GM12878 (cell line): ENCODE data around the gene SEC63. TPM values are rescaled to one million over a fixed set of nuclear protein-coding genes. Genes with fewer than 3 reads are reported as not detected.
"Not testable (repeated sequence)": the region's sequence is repeated elsewhere in the genome, so short reads cannot be mapped to it uniquely, and the experiment has no call there.

Experiments
- ATAC-seq: fragments of 200-7000 bp; cut with Tn5 transposase; 3 replicates; pipeline ENCODE4 v1.9.1; 2020; ENCODE audit warnings: mild to moderate bottlenecking, moderate library complexity
- BruUV-seq: library from RNA; stranded (reverse); fragments of 400-500 nt; replicated peaks from 2 replicates; lab custom pipeline; 2021; lab: Mats Ljungman, UMichigan
- CTCF ChIA-PET: fragments of 300-600 bp; sonication (Branson Sonifier 250); formaldehyde crosslinking; extraction: SDS; loops from one replicate; lab custom pipeline; 2021; ENCODE audit warnings: inconsistent platforms; lab: Yijun Ruan, JAX
- POLR2A ChIA-PET: fragments of 350-600 bp; formaldehyde crosslinking; extraction: SDS; loops from one replicate; lab custom pipeline; 2021; ENCODE audit warnings: inconsistent platforms; lab: Charles Lee
- RAD21 ChIA-PET: fragments of 300-600 bp; sonication (Branson Sonifier 250); formaldehyde crosslinking; loops from one replicate; lab custom pipeline; 2023; ENCODE audit warnings: antibody characterized with exemption; ENCODE audit not compliant: unreplicated experiment; lab: Charles Lee
- SMC1A ChIA-PET: fragments of 300-600 bp; sonication (Branson Sonifier 250); formaldehyde crosslinking; loops from one replicate; lab custom pipeline; 2023; ENCODE audit not compliant: unreplicated experiment, uncharacterized antibody; lab: Charles Lee
- DNase-seq: peaks from one replicate; pipeline ENCODE4 v3.0.0-alpha.2; 2011; ENCODE audit warnings: low read depth, low spot score
- FAIRE-seq: peaks from 3 replicates; lab custom pipeline; 2011; peaks lifted over from hg19 to GRCh38; lab: Jason Lieb, UNC
- H2AFZ ChIP-seq: 2 replicates; pipeline ENCODE4 v1.6.0; 2011; ENCODE audit warnings: low read depth, low read length, control low read depth; ENCODE audit not compliant: control insufficient read depth
- H3K27ac ChIP-seq: 2 replicates; pipeline ENCODE4 v1.5.1; 2011; ENCODE audit warnings: control low read depth; ENCODE audit not compliant: control insufficient read depth, insufficient read depth
- H3K27me3 ChIP-seq, 2 experiments: replicated peaks in 1 of 2; 2 replicates each; pipeline versions ENCODE4 v1.6.0 to v1.6.1; 2011; ENCODE audit warnings: low read length in 1 of 2; ENCODE audit not compliant: control insufficient read depth in 2 of 2, insufficient read depth in 2 of 2
- H3K36me3 ChIP-seq, 2 experiments: 2 replicates each; pipeline ENCODE4 v1.5.1; 2011; ENCODE audit warnings: low read length in 1 of 2; ENCODE audit not compliant: control insufficient read depth in 2 of 2, insufficient read depth in 2 of 2
- H3K4me1 ChIP-seq: 2 replicates; pipeline ENCODE4 v1.6.1; 2011; ENCODE audit warnings: mild to moderate bottlenecking, low read length, moderate library complexity, mixed read lengths; ENCODE audit not compliant: control insufficient read depth, insufficient read depth
- H3K4me2 ChIP-seq: 2 replicates; pipeline ENCODE4 v1.6.0; 2011; ENCODE audit warnings: control low read depth; ENCODE audit not compliant: control insufficient read depth, insufficient read depth
- H3K4me3 ChIP-seq: fragments of 200-600 bp; sonication (generic); 2 replicates; pipeline ENCODE4 v1.5.1; 2016
- H3K79me2 ChIP-seq: 2 replicates; pipeline ENCODE4 v1.6.0; 2011; ENCODE audit warnings: low read length; ENCODE audit not compliant: control insufficient read depth, insufficient read depth
- H3K9ac ChIP-seq: 2 replicates; pipeline ENCODE4 v1.8.0; 2011; ENCODE audit warnings: low read length, control low read depth, mixed read lengths; ENCODE audit not compliant: control insufficient read depth, insufficient read depth
- H3K9me3 ChIP-seq: replicated peaks from 3 replicates; pipeline ENCODE4 v1.5.1; 2011; ENCODE audit warnings: mild to moderate bottlenecking, low read length; ENCODE audit not compliant: control insufficient read depth, insufficient read depth
- H4K20me1 ChIP-seq: 2 replicates; pipeline ENCODE4 v1.6.0; 2011; ENCODE audit not compliant: control insufficient read depth, insufficient read depth
- CEBPB ChIP-seq, 2 experiments: fragments of 150-350 bp in 1 of 2; IDR thresholded peaks; 2 replicates each; pipeline ENCODE4 v1.6.1; 2012 to 2014; ENCODE audit warnings: low read depth in 2 of 2, low read length in 2 of 2, borderline replicate concordance in 1 of 2, inconsistent platforms in 1 of 2
- NR2F1 ChIP-seq: fragments of 450-650 bp; conservative IDR thresholded peaks from 2 replicates; pipeline ENCODE4 v1.6.1; 2017; ENCODE audit warnings: mild to moderate bottlenecking
- SUZ12 ChIP-seq: fragments of 200-600 bp; sonication (generic); IDR thresholded peaks from one replicate; pipeline ENCODE4 v1.6.1; 2018; ENCODE audit warnings: antibody characterized with exemption, mild to moderate bottlenecking; ENCODE audit not compliant: unreplicated experiment
- ZNF622 ChIP-seq: fragments of 450-650 bp; IDR thresholded peaks from 2 replicates; pipeline ENCODE4 v1.6.1; 2017; ENCODE audit warnings: mild to moderate bottlenecking, inconsistent platforms
- WGBS: methylation state at CpG from one replicate; pipeline ENCODE4 v1.1.6; 2016; ENCODE audit warnings: low lambda C conversion rate; ENCODE audit not compliant: insufficient replicate concordance, insufficient coverage; ENCODE audit errors: missing lambda C conversion rate; 5-methylcytosine and 5-hydroxymethylcytosine counted together
- in situ Hi-C: fragments of 300-500 bp; cut with MboI; formaldehyde crosslinking; loops from 9 replicates; pipeline ENCODE4 v1.14.3; 2018; ENCODE audit warnings: mixed read lengths
- intact Hi-C: fragments of 100-400 bp; cut with micrococcal nuclease; formaldehyde crosslinking; loops from one replicate; pipeline ENCODE4 v1.14.2; 2022; ENCODE audit not compliant: unreplicated experiment
- polyA plus RNA-seq, 11 experiments: library from polyadenylated mRNA; depleted of rRNA in 4 of 11; unstranded in 6 of 11; stranded (reverse) in 5 of 11; fragments of >200 nt; fragmentation: Nextera tagmentation in 4 of 11; fragmentation: Illumina TruSeq in 1 of 11; extraction: Ambion mirVana in 4 of 11; extraction: Trizol in 1 of 11; gene quantifications; 1 replicate in 1 of 11; 2 replicates in 10 of 11; pipeline versions ENCODE4 v1.2.1 to v1.2.3, GENCODE V29; 2011 to 2016; ENCODE audit warnings: inconsistent platforms in 2 of 11, missing spikeins in 2 of 11, low read depth in 1 of 11
- total RNA-seq, 4 experiments: library from RNA; depleted of rRNA in 3 of 4; stranded (reverse); fragments of >200 nt in 3 of 4; fragmentation: Illumina TruSeq in 1 of 4; extraction: Trizol in 1 of 4; gene quantifications; 2 replicates each; pipeline versions ENCODE4 v1.2.1 to v1.2.3, GENCODE V29; 2013 to 2021
- TF ChIP-seq, protein P1 (sequence below): IDR thresholded peaks from 2 replicates; pipeline ENCODE4 v1.6.1; 2011; ENCODE audit warnings: low read depth, low read length, improper control_type of control experiment, borderline replicate concordance
- TF ChIP-seq, protein P2 (sequence below): fragments of 450-650 bp; IDR thresholded peaks from 2 replicates; pipeline ENCODE4 v1.6.1; 2017; ENCODE audit warnings: low read depth, mild to moderate bottlenecking, moderate library complexity
- TF ChIP-seq, protein P3 (sequence below): fragments of 450-650 bp; IDR thresholded peaks from 2 replicates; pipeline ENCODE4 v1.6.1; 2017; ENCODE audit warnings: borderline replicate concordance

SEC63 gene
- total and polyA plus RNA-seq, 10 of the 15 experiments (the other 5 are each of a cell fraction or from before 2014, with no cell fraction given) = 10.1 to 87.0 (median 34.3) TPM

DNA sequence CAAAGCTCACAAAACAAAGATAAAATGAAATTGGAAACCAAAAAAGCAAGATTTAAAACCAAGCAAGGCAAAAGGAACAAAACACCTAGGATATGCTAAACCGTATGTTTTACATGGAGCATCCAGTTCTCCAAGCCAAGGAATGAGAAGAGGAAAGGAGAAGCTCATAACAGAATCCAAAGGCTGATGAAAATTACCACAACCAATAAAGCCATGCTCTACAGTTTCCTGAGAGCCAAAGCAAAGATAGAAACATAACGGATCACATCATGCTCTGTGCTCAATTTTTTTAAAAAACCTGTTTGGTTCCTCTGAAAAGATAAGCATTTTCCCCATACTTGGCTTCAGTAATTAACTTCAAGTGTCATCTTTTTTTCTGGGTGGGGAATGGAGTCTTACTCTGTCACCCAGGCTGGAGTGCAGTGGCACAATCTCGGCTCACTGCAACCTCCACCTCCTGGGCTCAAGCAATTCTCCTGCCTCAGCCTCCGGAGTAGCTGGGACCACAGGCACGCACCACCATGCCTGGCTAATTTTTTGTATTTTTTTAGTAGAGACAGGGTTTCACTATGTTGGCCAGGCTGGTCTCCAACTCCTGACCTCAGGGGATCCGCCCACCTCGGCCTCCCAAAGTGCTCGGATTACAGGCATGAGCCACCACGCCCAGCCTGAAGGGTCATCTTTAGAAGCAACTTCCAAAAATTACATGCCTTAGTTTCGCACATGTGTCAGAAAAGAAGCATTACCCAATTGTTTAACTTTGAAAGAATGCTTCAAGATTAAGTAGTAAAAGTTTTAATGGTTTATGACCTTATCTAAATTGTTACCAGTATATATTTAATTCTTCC lies 31.1 kb downstream of the SEC63 start:
- H4K20me1 ChIP-seq, H3K4me3 ChIP-seq, CTCF ChIA-PET, H3K4me2 ChIP-seq, FAIRE-seq, ATAC-seq, POLR2A ChIA-PET, RAD21 ChIA-PET, H3K9ac ChIP-seq, in situ Hi-C loops, intact Hi-C loops, H2AFZ ChIP-seq, H3K27ac ChIP-seq, DNase-seq, BruUV-seq, H3K27me3 ChIP-seq, H3K4me1 ChIP-seq, H3K9me3 ChIP-seq: not testable (repeated sequence)
- H3K79me2 ChIP-seq = peaks cover 12% of the 10 kb centered on the region
- SMC1A ChIA-PET = interaction anchor here (1.1 kb wide), 1 partner anchor 33 kb away, joined by 3 read pairs; no protein-coding TSS in a partner anchor
- WGBS = 82% methylated on average over 10 of the region's 10 CpGs
- H3K36me3 ChIP-seq = peaks cover 0 to 15% of the 10 kb centered on the region in 2 experiments; a peak in 1 of 4 replicates

DNA sequence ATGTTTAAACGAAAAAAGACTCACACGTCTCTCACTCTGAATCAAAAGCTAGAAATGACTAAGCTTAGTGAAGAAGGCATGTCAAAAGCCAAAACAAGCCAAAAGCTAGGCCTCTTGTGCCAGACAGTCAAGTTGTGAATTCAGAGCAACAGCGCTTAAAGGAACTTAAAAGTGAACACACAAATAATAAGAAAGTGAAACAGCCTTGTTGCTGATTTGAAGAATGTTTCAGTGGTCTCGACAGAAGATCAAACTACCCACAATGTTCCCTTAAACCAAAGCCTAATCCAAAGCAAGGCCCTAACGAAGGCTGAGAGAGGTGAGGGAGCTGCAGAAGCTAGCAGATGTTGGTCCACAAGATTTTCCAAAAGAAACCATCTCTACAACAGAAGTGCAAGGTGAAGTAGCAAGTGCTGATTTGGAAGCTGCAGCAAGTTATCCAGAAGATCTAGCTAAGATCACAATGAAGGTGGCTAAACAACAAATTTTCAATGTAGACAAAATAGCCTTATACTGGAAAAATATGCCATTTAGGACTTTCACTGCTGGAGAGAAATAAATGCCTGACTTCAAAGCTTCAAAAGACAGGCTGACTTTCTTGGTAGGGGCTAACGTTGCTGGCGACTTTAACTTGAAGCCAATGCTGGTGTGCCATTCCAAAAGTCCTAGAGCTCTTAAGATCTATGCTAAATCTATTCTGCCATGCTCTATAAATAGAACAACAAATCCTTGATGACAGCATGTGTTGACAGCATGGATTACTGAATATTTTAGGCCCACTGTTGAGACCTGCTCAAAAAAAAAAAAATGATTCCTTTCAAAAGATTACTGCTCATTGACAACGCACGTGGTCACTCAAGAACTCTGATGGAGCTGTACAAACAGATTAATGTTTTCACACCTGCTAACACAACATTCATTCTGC lies 40.3 kb downstream of the SEC63 start:
- 43% methylated on average over 9 of the region's 9 CpGs for WGBS
- ATAC-seq (peak; percentile 61), FAIRE-seq (no peak), DNase-seq (peak; percentile 48)
- ChIA-PET POLR2A (no interaction called here), RAD21 (no interaction called here), SMC1A (interaction anchor here (0.6 to 1.4 kb wide), 2 partner anchors 38 to 129 kb away, joined by 3 read pairs; no protein-coding TSS in a partner anchor), CTCF (interaction anchor here (1.6 kb wide), 1 partner anchor 23 kb away, joined by 3 read pairs; no protein-coding TSS in a partner anchor)
- H3K36me3 ChIP-seq = peaks cover 0 to 17% of the 10 kb centered on the region in 2 experiments; a peak in 2 of 4 replicates
- no peak overlapping the region for H3K4me3 ChIP-seq
- H2AFZ ChIP-seq = no peak overlapping the region
- peaks cover 7% of the 10 kb centered on the region for H3K9me3 ChIP-seq
- peaks cover 6% of the 10 kb centered on the region; the same call in 1 of the 2 replicates for H3K4me1 ChIP-seq
- H3K79me2 ChIP-seq = no peaks in the 10 kb centered on the region
- H3K27me3 ChIP-seq = no peaks in the 10 kb centered on the region
- intact Hi-C loops = no loop called here
- no TSS peak for BruUV-seq
- in situ Hi-C loops = no loop called here
- no peak overlapping the region for H3K9ac ChIP-seq
- H4K20me1 ChIP-seq = no peaks in the 10 kb centered on the region
- no peak overlapping the region for H3K27ac ChIP-seq
- H3K4me2 ChIP-seq = no peak overlapping the region
- TF ChIP-seq, protein P1, sequence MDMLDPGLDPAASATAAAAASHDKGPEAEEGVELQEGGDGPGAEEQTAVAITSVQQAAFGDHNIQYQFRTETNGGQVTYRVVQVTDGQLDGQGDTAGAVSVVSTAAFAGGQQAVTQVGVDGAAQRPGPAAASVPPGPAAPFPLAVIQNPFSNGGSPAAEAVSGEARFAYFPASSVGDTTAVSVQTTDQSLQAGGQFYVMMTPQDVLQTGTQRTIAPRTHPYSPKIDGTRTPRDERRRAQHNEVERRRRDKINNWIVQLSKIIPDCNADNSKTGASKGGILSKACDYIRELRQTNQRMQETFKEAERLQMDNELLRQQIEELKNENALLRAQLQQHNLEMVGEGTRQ = no peak
- TF ChIP-seq, protein P2, sequence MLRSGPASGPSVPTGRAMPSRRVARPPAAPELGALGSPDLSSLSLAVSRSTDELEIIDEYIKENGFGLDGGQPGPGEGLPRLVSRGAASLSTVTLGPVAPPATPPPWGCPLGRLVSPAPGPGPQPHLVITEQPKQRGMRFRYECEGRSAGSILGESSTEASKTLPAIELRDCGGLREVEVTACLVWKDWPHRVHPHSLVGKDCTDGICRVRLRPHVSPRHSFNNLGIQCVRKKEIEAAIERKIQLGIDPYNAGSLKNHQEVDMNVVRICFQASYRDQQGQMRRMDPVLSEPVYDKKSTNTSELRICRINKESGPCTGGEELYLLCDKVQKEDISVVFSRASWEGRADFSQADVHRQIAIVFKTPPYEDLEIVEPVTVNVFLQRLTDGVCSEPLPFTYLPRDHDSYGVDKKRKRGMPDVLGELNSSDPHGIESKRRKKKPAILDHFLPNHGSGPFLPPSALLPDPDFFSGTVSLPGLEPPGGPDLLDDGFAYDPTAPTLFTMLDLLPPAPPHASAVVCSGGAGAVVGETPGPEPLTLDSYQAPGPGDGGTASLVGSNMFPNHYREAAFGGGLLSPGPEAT = no peak
- TF ChIP-seq, protein P3, sequence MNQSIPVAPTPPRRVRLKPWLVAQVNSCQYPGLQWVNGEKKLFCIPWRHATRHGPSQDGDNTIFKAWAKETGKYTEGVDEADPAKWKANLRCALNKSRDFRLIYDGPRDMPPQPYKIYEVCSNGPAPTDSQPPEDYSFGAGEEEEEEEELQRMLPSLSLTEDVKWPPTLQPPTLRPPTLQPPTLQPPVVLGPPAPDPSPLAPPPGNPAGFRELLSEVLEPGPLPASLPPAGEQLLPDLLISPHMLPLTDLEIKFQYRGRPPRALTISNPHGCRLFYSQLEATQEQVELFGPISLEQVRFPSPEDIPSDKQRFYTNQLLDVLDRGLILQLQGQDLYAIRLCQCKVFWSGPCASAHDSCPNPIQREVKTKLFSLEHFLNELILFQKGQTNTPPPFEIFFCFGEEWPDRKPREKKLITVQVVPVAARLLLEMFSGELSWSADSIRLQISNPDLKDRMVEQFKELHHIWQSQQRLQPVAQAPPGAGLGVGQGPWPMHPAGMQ = no peak
- no peak for TF ChIP-seq SUZ12
- no peak for TF ChIP-seq ZNF622
- no peak for TF ChIP-seq CEBPB (IDR thresholded peaks at IDR 0.05; ENCODE audit: borderline replicate concordance in 1 of 2, low read depth in 2 of 2, low read length in 2 of 2)
- no peak for TF ChIP-seq NR2F1
